HepG2 (cell line): Measurements from ENCODE around the gene STX1B. TPM values are rescaled to one million over a fixed set of nuclear protein-coding genes. Genes with fewer than 3 reads are reported as not detected.

ENCODE experiments used
- ASH2L ChIP-seq: fragments of 300-600, 200-600 bp; sonication (generic); IDR thresholded peaks from 2 replicates; pipeline ENCODE4 v1.7.0; 2017; ENCODE audit warnings: low read depth, mild to moderate bottlenecking, moderate library complexity, mixed read lengths, low read length; ENCODE audit not compliant: insufficient read length
- DDIT3 ChIP-seq: sonication (generic); formaldehyde crosslinking; IDR thresholded peaks from 2 replicates; pipeline ENCODE4 v1.4.0; 2020; ENCODE audit warnings: mild to moderate bottlenecking, missing genetic modification reagents
- ETV5 ChIP-seq: IDR thresholded peaks from 2 replicates; pipeline ENCODE4 v1.6.1; 2018; ENCODE audit warnings: missing biosample characterization, missing genetic modification reagents, inconsistent platforms, borderline replicate concordance
- HMG20B ChIP-seq: conservative IDR thresholded peaks from 2 replicates; pipeline ENCODE4 v1.6.1; 2016; ENCODE audit warnings: missing genetic modification reagents, missing compliant biosample characterization
- MED1 ChIP-seq: sonication (generic); formaldehyde crosslinking; IDR thresholded peaks from 2 replicates; pipeline ENCODE4 v1.4.0; 2020; ENCODE audit warnings: missing genetic modification reagents
- MXD4 ChIP-seq: IDR thresholded peaks from 2 replicates; pipeline ENCODE4 v1.6.1; 2016; ENCODE audit warnings: mild to moderate bottlenecking, missing biosample characterization, missing genetic modification reagents
- NCOA1 ChIP-seq: sonication (generic); formaldehyde crosslinking; IDR thresholded peaks from 2 replicates; pipeline ENCODE4 v1.9.0; 2021; ENCODE audit warnings: missing genetic modification reagents
- POLR2G ChIP-seq: fragments of 200-400 bp; formaldehyde crosslinking; IDR thresholded peaks from 2 replicates; pipeline ENCODE4 v1.6.1; 2018; ENCODE audit warnings: mild to moderate bottlenecking, low read depth, low read length, moderate library complexity
- PRDM10 ChIP-seq: sonication (generic); formaldehyde crosslinking; IDR thresholded peaks from 2 replicates; pipeline ENCODE4 v1.4.0; 2020; ENCODE audit warnings: low read depth, missing genetic modification reagents
- PTBP1 ChIP-seq: fragments of 200-400 bp; formaldehyde crosslinking; IDR thresholded peaks from 2 replicates; pipeline ENCODE4 v1.6.1; 2018; ENCODE audit warnings: low read length, low read depth; ENCODE audit not compliant: poor library complexity, severe bottlenecking
- SIX4 ChIP-seq: sonication (generic); formaldehyde crosslinking; IDR thresholded peaks from 2 replicates; pipeline ENCODE4 v1.4.0; 2020; ENCODE audit warnings: missing genetic modification reagents
- SRSF9 ChIP-seq: fragments of 200-400 bp; formaldehyde crosslinking; IDR thresholded peaks from 2 replicates; pipeline ENCODE4 v1.6.1; 2018; ENCODE audit warnings: borderline replicate concordance, mild to moderate bottlenecking, low read depth, low read length; ENCODE audit not compliant: insufficient read depth, poor library complexity, severe bottlenecking
- TBP ChIP-seq: sonication (generic); formaldehyde crosslinking; IDR thresholded peaks from 2 replicates; pipeline ENCODE4 v1.5.0; 2020; ENCODE audit warnings: missing genetic modification reagents
- ZGPAT ChIP-seq: IDR thresholded peaks from 2 replicates; pipeline ENCODE4 v1.6.1; 2016; ENCODE audit warnings: mild to moderate bottlenecking
- ZNF143 ChIP-seq: sonication (generic); formaldehyde crosslinking; IDR thresholded peaks from 2 replicates; pipeline ENCODE4 v1.4.0; 2020; ENCODE audit warnings: missing genetic modification reagents
- ZNF17 ChIP-seq: sonication (generic); formaldehyde crosslinking; IDR thresholded peaks from 2 replicates; pipeline ENCODE4 v1.5.0; 2020; ENCODE audit warnings: mild to moderate bottlenecking, missing genetic modification reagents
- ZNF232 ChIP-seq: sonication (generic); formaldehyde crosslinking; IDR thresholded peaks from 2 replicates; pipeline ENCODE4 v1.4.0; 2020; ENCODE audit warnings: missing genetic modification reagents, borderline replicate concordance
- ZNF432 ChIP-seq: sonication (generic); formaldehyde crosslinking; IDR thresholded peaks from 2 replicates; pipeline ENCODE4 v1.5.0; 2020; ENCODE audit warnings: missing genetic modification reagents, mild to moderate bottlenecking, borderline replicate concordance
- ZNF768 ChIP-seq: sonication (generic); formaldehyde crosslinking; IDR thresholded peaks from 2 replicates; pipeline ENCODE4 v1.4.0; 2020; ENCODE audit warnings: missing genetic modification reagents
- polyA plus RNA-seq, 8 experiments: library from polyadenylated mRNA; depleted of rRNA in 3 of 8; stranded (reverse) in 7 of 8; unstranded in 1 of 8; fragments of >200 nt; fragmentation: Illumina TruSeq in 4 of 8; extraction: Trizol in 4 of 8; gene quantifications; 2 replicates each; pipeline versions ENCODE4 v1.2.1 to v1.2.3, GENCODE V29; 2011 to 2016; ENCODE audit warnings: low read depth in 4 of 8, missing spikeins in 1 of 8, mixed read lengths in 1 of 8; ENCODE audit not compliant: insufficient read depth in 1 of 8
- total RNA-seq, 5 experiments: library from RNA; depleted of rRNA; stranded (reverse); fragments of >200 nt; fragmentation: Illumina TruSeq; extraction: Trizol; gene quantifications; 2 replicates each; pipeline ENCODE4 v1.2.3, GENCODE V29; 2016; ENCODE audit warnings: low read depth in 1 of 5
- TF ChIP-seq, protein P1 (sequence below): sonication (generic); formaldehyde crosslinking; IDR thresholded peaks from 2 replicates; pipeline ENCODE4 v1.9.0; 2022; ENCODE audit warnings: missing genetic modification reagents, mild to moderate bottlenecking, borderline replicate concordance

The STX1B gene
- total and polyA plus RNA-seq, 2 of the 13 experiments (the other 11 are each of a cell fraction or from before 2014, with no cell fraction given), result 2.1 to 3.0 TPM

GRCh38 chr16:30957456-30958174, 52.8 kb downstream of the STX1B start, which contains the start of gene SETD1A (continued):
- TF ChIP-seq ZNF143 (peak; percentile 59; the same call in 1 of the 2 replicates), ZNF432 (CRISPR knock-in tag) (no peak), HMG20B (CRISPR knock-in tag) (no peak), PTBP1 (no peak), NCOA1 (CRISPR knock-in tag) (no peak), DDIT3 (CRISPR knock-in tag) (no peak), ZNF768 (CRISPR knock-in tag) (peak; percentile 73), SRSF9 (no peak), SIX4 (CRISPR knock-in tag) (no peak), ZGPAT (CRISPR knock-in tag) (peak; percentile 68), TBP (no peak), ZNF232 (CRISPR knock-in tag) (peak; percentile 43; the same call in 1 of the 2 replicates), ASH2L (peak; percentile 99), MED1 (CRISPR knock-in tag) (peak; percentile 10; the same call in 1 of the 2 replicates), ETV5 (CRISPR knock-in tag) (peak; percentile 22; the same call in 1 of the 2 replicates), ZNF17 (CRISPR knock-in tag) (no peak), POLR2G (peak; percentile 69), PRDM10 (CRISPR knock-in tag) (peak; percentile 64; the same call in 1 of the 2 replicates), MXD4 (peak; percentile 86)
- TF ChIP-seq, protein P1, sequence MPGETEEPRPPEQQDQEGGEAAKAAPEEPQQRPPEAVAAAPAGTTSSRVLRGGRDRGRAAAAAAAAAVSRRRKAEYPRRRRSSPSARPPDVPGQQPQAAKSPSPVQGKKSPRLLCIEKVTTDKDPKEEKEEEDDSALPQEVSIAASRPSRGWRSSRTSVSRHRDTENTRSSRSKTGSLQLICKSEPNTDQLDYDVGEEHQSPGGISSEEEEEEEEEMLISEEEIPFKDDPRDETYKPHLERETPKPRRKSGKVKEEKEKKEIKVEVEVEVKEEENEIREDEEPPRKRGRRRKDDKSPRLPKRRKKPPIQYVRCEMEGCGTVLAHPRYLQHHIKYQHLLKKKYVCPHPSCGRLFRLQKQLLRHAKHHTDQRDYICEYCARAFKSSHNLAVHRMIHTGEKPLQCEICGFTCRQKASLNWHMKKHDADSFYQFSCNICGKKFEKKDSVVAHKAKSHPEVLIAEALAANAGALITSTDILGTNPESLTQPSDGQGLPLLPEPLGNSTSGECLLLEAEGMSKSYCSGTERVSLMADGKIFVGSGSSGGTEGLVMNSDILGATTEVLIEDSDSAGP (CRISPR knock-in tag), result peak; percentile 80; the same call in 1 of the 2 replicates
